H1 (cell line): ENCODE results near the gene DPF3.

Experiments used
- CBX5 ChIP-seq: fragments of 300-800, 300-1000 bp; sonication (generic); IDR thresholded peaks from 2 replicates; pipeline ENCODE4 v1.7.1; 2016; ENCODE audit warnings: antibody characterized with exemption, low read length, low read depth
- CTCF ChIP-seq, 3 experiments: IDR thresholded peaks; 1 replicate in 2 of 3; 2 replicates in 1 of 3; pipeline versions ENCODE4 v1.5.1 to v1.6.1; 2011; ENCODE audit warnings: low read length in 3 of 3, mild to moderate bottlenecking in 3 of 3, inconsistent platforms in 2 of 3, low read depth in 1 of 3, moderate library complexity in 1 of 3; ENCODE audit not compliant: insufficient read depth in 1 of 3; ENCODE audit errors: control extremely low read depth in 1 of 3
- EP300 ChIP-seq, 2 experiments: IDR thresholded peaks; 1 replicate in 1 of 2; 2 replicates in 1 of 2; pipeline ENCODE4 v1.6.1; 2011 to 2012; ENCODE audit warnings: low read depth in 2 of 2, low read length in 2 of 2, mild to moderate bottlenecking in 2 of 2, borderline replicate concordance in 1 of 2, inconsistent platforms in 1 of 2, moderate library complexity in 1 of 2
- POLR2A ChIP-seq, 2 experiments: IDR thresholded peaks; 1 replicate in 1 of 2; 2 replicates in 1 of 2; pipeline ENCODE4 v1.6.1; 2011; ENCODE audit warnings: low read depth in 2 of 2, low read length in 2 of 2, mild to moderate bottlenecking in 2 of 2; ENCODE audit errors: control extremely low read depth in 1 of 2
- POLR2AphosphoS5 ChIP-seq: IDR thresholded peaks from 2 replicates; pipeline ENCODE4 v1.6.1; 2011; ENCODE audit warnings: low read depth, low read length
- SIN3A ChIP-seq, 2 experiments: IDR thresholded peaks in 1 of 2; conservative IDR thresholded peaks in 1 of 2; 2 replicates each; pipeline ENCODE4 v1.6.1; 2011 to 2012; ENCODE audit warnings: low read length in 2 of 2, improper control_type of control experiment in 1 of 2, low read depth in 1 of 2, mild to moderate bottlenecking in 1 of 2
- SRF ChIP-seq: IDR thresholded peaks from 2 replicates; pipeline ENCODE4 v1.6.1; 2011; ENCODE audit warnings: mild to moderate bottlenecking, low read depth, low read length, moderate library complexity
- TAF1 ChIP-seq: IDR thresholded peaks from 2 replicates; pipeline ENCODE4 v1.6.1; 2011; ENCODE audit warnings: mild to moderate bottlenecking, low read depth, low read length

- TF ChIP-seq CTCF (IDR thresholded peaks at IDR 0.05; ENCODE audit: control extremely low read depth in 1 of 3, insufficient read depth in 1 of 3, low read depth in 1 of 3, low read length in 3 of 3) = no peak
- no peak for TF ChIP-seq SRF
- TF ChIP-seq EP300 (IDR thresholded peaks at IDR 0.05; ENCODE audit: borderline replicate concordance in 1 of 2, low read depth in 2 of 2, low read length in 2 of 2) = no peak
- TF ChIP-seq POLR2AphosphoS5 = no peak
- no peak for TF ChIP-seq CBX5
- TF ChIP-seq TAF1 = no peak
- no peak for TF ChIP-seq POLR2A (IDR thresholded peaks at IDR 0.05; ENCODE audit: control extremely low read depth in 1 of 2, low read depth in 2 of 2, low read length in 2 of 2)
- no peak for TF ChIP-seq SIN3A (conservative IDR thresholded peaks at IDR 0.05 in 1 of 2, IDR thresholded peaks at IDR 0.05 in 1 of 2; ENCODE audit: low read depth in 1 of 2, low read length in 2 of 2)
Measured at GRCh38 chr14:72732022-72732780, 161.7 kb downstream of the DPF3 start.
